BE2C (cell line): ENCODE data around the gene CRHBP.

Source experiments
- DNase-seq: peaks from one replicate; pipeline ENCODE4 v3.0.0-alpha.2; 2020
- H3K27me3 ChIP-seq: fragments of 250-450 bp; sonication (Bioruptor Pico); 2 replicates; pipeline ENCODE4 v1.5.1; 2020; ENCODE audit warnings: mild to moderate bottlenecking
- H3K36me3 ChIP-seq: fragments of 250-450 bp; sonication (Bioruptor Pico); 2 replicates; pipeline ENCODE4 v1.5.1; 2020; ENCODE audit warnings: mild to moderate bottlenecking
- H3K4me1 ChIP-seq: fragments of 250-450 bp; sonication (Bioruptor Pico); 2 replicates; pipeline ENCODE4 v1.5.1; 2020
- H3K4me3 ChIP-seq: 2 replicates; pipeline ENCODE4 v1.5.1; 2011; ENCODE audit warnings: low read depth, low read length
- H3K9me3 ChIP-seq: fragments of 250-450 bp; sonication (Bioruptor Pico); 2 replicates; pipeline ENCODE4 v1.5.1; 2020
- CTCF ChIP-seq: IDR thresholded peaks from 2 replicates; pipeline ENCODE4 v1.5.1; 2012; ENCODE audit warnings: mild to moderate bottlenecking, low read depth, low read length

CRHBP gene

GRCh38 chr5:77003246-77003645 is 50.4 kb downstream of the CRHBP start:
- DNase-seq, result no peak
- Histone ChIP-seq H3K4me3 (no peak overlapping the region), H3K36me3 (no peaks in the 10 kb centered on the region), H3K9me3 (0 out of 2 replicates have a peak, but pooled peaks cover 2% of the 10 kb centered on the region), H3K4me1 (no peaks in the 10 kb centered on the region), H3K27me3 (peaks cover 64% of the 10 kb centered on the region)
- TF ChIP-seq CTCF, result no peak

DNA sequence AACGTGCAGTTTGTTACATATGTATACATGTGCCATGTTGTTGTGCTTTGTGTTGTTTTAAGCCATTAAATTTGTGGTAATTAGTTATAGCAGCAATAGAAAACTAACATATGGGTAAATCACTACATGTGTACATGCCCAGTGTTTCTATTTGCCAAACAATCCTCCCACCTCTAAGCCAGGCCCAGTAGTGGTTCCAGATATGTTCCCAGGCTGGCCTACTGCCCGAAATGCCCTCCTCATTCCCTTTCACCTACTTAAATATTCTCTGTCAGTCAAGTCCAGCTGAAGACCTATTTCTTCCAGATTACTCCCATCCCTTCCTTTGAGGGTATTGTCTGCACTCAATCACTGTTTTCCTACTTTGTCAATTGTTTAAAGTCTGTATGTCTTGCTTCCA is 53.3 kb downstream of the CRHBP start:
- no peak for DNase-seq
- no peak for TF ChIP-seq CTCF
- Histone ChIP-seq H3K4me1 (no peaks in the 10 kb centered on the region), H3K27me3 (peaks cover 59% of the 10 kb centered on the region), H3K9me3 (no peaks in the 10 kb centered on the region), H3K36me3 (no peaks in the 10 kb centered on the region), H3K4me3 (no peak overlapping the region)

- Histone ChIP-seq H3K9me3 (no peaks in the 10 kb centered on the region), H3K27me3 (peaks cover 50% of the 10 kb centered on the region), H3K4me1 (no peaks in the 10 kb centered on the region), H3K36me3 (no peaks in the 10 kb centered on the region), H3K4me3 (no peak overlapping the region)
- DNase-seq, result peak; percentile 26
- no peak for TF ChIP-seq CTCF
Measured at GRCh38 chr5:77008413-77008812, 55.6 kb downstream of the CRHBP start.

DNA sequence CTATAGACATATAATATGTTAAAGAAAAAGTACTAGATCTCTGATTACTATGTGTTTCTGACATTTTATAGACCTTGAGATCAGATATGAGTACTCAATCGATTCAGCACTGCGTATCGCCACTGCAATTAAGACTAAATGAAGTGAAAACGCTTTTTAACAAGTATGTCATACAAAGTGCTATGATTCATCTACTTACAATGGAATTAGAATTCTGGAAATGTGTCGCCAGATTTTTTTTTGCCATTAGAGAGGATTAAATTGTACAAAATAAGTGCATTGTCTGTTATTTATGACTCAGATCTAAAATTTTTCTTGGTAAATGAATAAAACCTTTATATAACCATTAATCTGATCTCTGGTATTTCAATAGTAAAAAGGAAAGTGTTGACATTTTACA is 57.4 kb downstream of the CRHBP start:
- Histone ChIP-seq H3K4me3 (no peak overlapping the region), H3K27me3 (peaks cover 35% of the 10 kb centered on the region), H3K36me3 (no peaks in the 10 kb centered on the region), H3K9me3 (no peaks in the 10 kb centered on the region), H3K4me1 (no peaks in the 10 kb centered on the region)
- no peak for DNase-seq
- TF ChIP-seq CTCF, result no peak

GRCh38 chr5:77011498-77011897 is 58.7 kb downstream of the CRHBP start:
- Histone ChIP-seq H3K4me3 (no peak overlapping the region), H3K27me3 (peaks cover 24% of the 10 kb centered on the region), H3K4me1 (no peaks in the 10 kb centered on the region), H3K36me3 (no peaks in the 10 kb centered on the region), H3K9me3 (no peaks in the 10 kb centered on the region)
- no peak for TF ChIP-seq CTCF
- DNase-seq, result no peak

DNA sequence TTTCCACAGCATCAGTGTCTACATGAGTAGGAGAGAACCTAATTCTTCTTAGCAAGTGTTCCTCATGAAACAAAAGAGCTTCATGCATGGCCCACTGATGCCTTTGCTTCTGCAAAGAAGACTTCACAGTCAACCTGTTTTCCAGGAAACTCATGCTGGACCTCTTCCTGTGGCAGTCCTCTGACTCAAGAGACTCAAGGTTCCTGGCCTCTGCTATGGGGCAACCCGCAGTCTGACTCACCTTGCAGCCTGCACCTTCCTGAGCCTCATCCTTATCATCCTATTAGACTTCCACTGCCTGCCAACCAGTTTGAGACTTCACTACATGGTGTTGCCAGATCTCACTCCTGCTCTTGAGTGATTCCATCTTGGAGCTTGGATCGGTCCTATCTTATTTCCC is 59.8 kb downstream of the CRHBP start:
- no peaks in the 10 kb centered on the region for H3K36me3 ChIP-seq
- H3K9me3 ChIP-seq, result no peaks in the 10 kb centered on the region
- TF ChIP-seq CTCF, result no peak
- peaks cover 24% of the 10 kb centered on the region for H3K27me3 ChIP-seq
- no peak for DNase-seq
- H3K4me1 ChIP-seq, result no peaks in the 10 kb centered on the region
- H3K4me3 ChIP-seq, result no peak overlapping the region
